Vagina (tissue), 2 donors: ENCODE data around the gene COL8A2.

Source experiments
- CTCF ChIP-seq, 3 experiments: fragments of 450-650 bp in 2 of 3; fragments of 200-600 bp in 1 of 3; sonication (generic) in 1 of 3; IDR thresholded peaks; one replicate each; pipeline ENCODE4 v1.5.1; 2017 to 2019; ENCODE audit warnings: antibody characterized with exemption in 3 of 3, mild to moderate bottlenecking in 2 of 3, moderate library complexity in 2 of 3
- POLR2AphosphoS5 ChIP-seq, 2 donors: sonication (generic); formaldehyde crosslinking; IDR thresholded peaks; one replicate each; pipeline ENCODE4 v1.9.0; 2017; ENCODE audit warnings: antibody characterized with exemption in 2 of 2, mild to moderate bottlenecking in 2 of 2, low read depth in 1 of 2; ENCODE audit not compliant: insufficient read depth in 1 of 2

GRCh38 chr1:36142121-36142520 is 17.1 kb upstream of the COL8A2 start:
- no peak for TF ChIP-seq CTCF (IDR thresholded peaks at IDR 0.05)
- no peak for TF ChIP-seq POLR2AphosphoS5 (IDR thresholded peaks at IDR 0.05; ENCODE audit: insufficient read depth in 1 of 2, low read depth in 1 of 2)
